SK-N-SH treated with all-trans-retinoic acid at 6 μM for 48 hours (cell line): ENCODE results near the gene POP4.

Source experiments
- ATAC-seq: fragments of 200-7000 bp; cut with Tn5 transposase; 3 replicates; pipeline ENCODE4 v1.9.1; 2020; ENCODE audit warnings: mild to moderate bottlenecking, moderate library complexity
- ARNTL ChIP-seq: fragments of 450-650 bp; formaldehyde crosslinking; IDR thresholded peaks from 2 replicates; pipeline ENCODE4 v1.5.0; 2020; ENCODE audit warnings: low read depth, mild to moderate bottlenecking, moderate library complexity, borderline replicate concordance
- BACH2 ChIP-seq: fragments of 250-450 bp; sonication (Bioruptor Pico); IDR thresholded peaks from 2 replicates; pipeline ENCODE4 v1.9.0; 2021; ENCODE audit warnings: mild to moderate bottlenecking, borderline replicate concordance
- CREB5 ChIP-seq: fragments of 250-450 bp; sonication (Bioruptor Pico); IDR thresholded peaks from 2 replicates; pipeline ENCODE4 v1.5.1; 2020; ENCODE audit warnings: low read depth, mild to moderate bottlenecking, moderate library complexity
- CSDC2 ChIP-seq: fragments of 250-450 bp; sonication (Bioruptor Pico); IDR thresholded peaks from 2 replicates; pipeline ENCODE4 v1.5.0; 2020; ENCODE audit warnings: mild to moderate bottlenecking, moderate library complexity
- CSRNP3 ChIP-seq: fragments of 250-450 bp; sonication (Bioruptor Pico); IDR thresholded peaks from 2 replicates; pipeline ENCODE4 v1.5.1; 2021; ENCODE audit warnings: mild to moderate bottlenecking, moderate library complexity
- ESRRG ChIP-seq: fragments of 250-450 bp; sonication (Bioruptor Pico); IDR thresholded peaks from 2 replicates; pipeline ENCODE4 v1.6.1; 2021; ENCODE audit warnings: mild to moderate bottlenecking
- GLIS3 ChIP-seq: fragments of 250-450 bp; sonication (Bioruptor Pico); IDR thresholded peaks from 2 replicates; pipeline ENCODE4 v1.5.0; 2020; ENCODE audit warnings: mild to moderate bottlenecking, moderate library complexity
- ISL1 ChIP-seq: fragments of 250-450 bp; sonication (Bioruptor Pico); IDR thresholded peaks from 2 replicates; pipeline ENCODE4 v2.1.2; 2022; ENCODE audit warnings: mild to moderate bottlenecking, moderate library complexity
- PATZ1 ChIP-seq: fragments of 250-450 bp; sonication (Bioruptor Pico); IDR thresholded peaks from 2 replicates; pipeline ENCODE4 v1.8.0; 2020; ENCODE audit warnings: mild to moderate bottlenecking, moderate library complexity, borderline replicate concordance
- POU6F1 ChIP-seq: fragments of 250-450 bp; sonication (Bioruptor Pico); IDR thresholded peaks from 2 replicates; pipeline ENCODE4 v1.8.0; 2021; ENCODE audit warnings: low read depth, mild to moderate bottlenecking, moderate library complexity, borderline replicate concordance
- TCF4 ChIP-seq: fragments of 250-450 bp; sonication (Bioruptor Pico); IDR thresholded peaks from 2 replicates; pipeline ENCODE4 v1.8.0; 2021; ENCODE audit warnings: mild to moderate bottlenecking, moderate library complexity, borderline replicate concordance
- TSHZ2 ChIP-seq: fragments of 250-450 bp; sonication (Bioruptor Pico); IDR thresholded peaks from 2 replicates; pipeline ENCODE4 v1.5.0; 2020; ENCODE audit warnings: mild to moderate bottlenecking, moderate library complexity
- ZC3H10 ChIP-seq: fragments of 250-450 bp; sonication (Bioruptor Pico); IDR thresholded peaks from 2 replicates; pipeline ENCODE4 v1.5.1; 2021; ENCODE audit warnings: mild to moderate bottlenecking, moderate library complexity
- ZFP30 ChIP-seq: fragments of 450-650 bp; formaldehyde crosslinking; IDR thresholded peaks from 2 replicates; pipeline ENCODE4 v1.5.0; 2022; ENCODE audit warnings: mild to moderate bottlenecking, moderate library complexity
- ZNF565 ChIP-seq: fragments of 450-650 bp; formaldehyde crosslinking; conservative IDR thresholded peaks from 2 replicates; pipeline ENCODE4 v1.5.0; 2020; ENCODE audit warnings: low read depth, mild to moderate bottlenecking, moderate library complexity
- ZNF70 ChIP-seq: fragments of 450-650 bp; formaldehyde crosslinking; IDR thresholded peaks from 2 replicates; pipeline ENCODE4 v1.5.0; 2020; ENCODE audit warnings: mild to moderate bottlenecking, moderate library complexity
- ZNF8 ChIP-seq: fragments of 450-650 bp; formaldehyde crosslinking; IDR thresholded peaks from 2 replicates; pipeline ENCODE4 v1.5.0; 2020; ENCODE audit warnings: mild to moderate bottlenecking, moderate library complexity

POP4 gene

GRCh38 chr19:29612801-29613595 is 6.9 kb downstream of the POP4 start (continued):
- TF ChIP-seq BACH2 (CRISPR knock-in tag) (no peak), TSHZ2 (CRISPR knock-in tag) (no peak), ZNF70 (CRISPR knock-in tag) (no peak), POU6F1 (CRISPR knock-in tag) (no peak), ESRRG (CRISPR knock-in tag) (no peak)

GRCh38 chr19:29614046-29614445 is 8.0 kb downstream of the POP4 start:
- ATAC-seq = no peak
- TF ChIP-seq CSDC2 (no peak), ZC3H10 (CRISPR knock-in tag) (no peak)

GRCh38 chr19:29614780-29615179 is 8.7 kb downstream of the POP4 start:
- ATAC-seq = no peak
- no peak for TF ChIP-seq ARNTL (CRISPR knock-in tag)
- no peak for TF ChIP-seq CREB5 (CRISPR knock-in tag)
- no peak for TF ChIP-seq GLIS3 (CRISPR knock-in tag)
- no peak for TF ChIP-seq CSRNP3 (CRISPR knock-in tag)
- no peak for TF ChIP-seq ZNF8 (CRISPR knock-in tag)
- TF ChIP-seq TSHZ2 (CRISPR knock-in tag) = no peak
- TF ChIP-seq POU6F1 (CRISPR knock-in tag) = no peak

GRCh38 chr19:29615891-29616425 is 9.9 kb downstream of the POP4 start:
- no peak for ATAC-seq
- TF ChIP-seq POU6F1 (CRISPR knock-in tag) = no peak
- TF ChIP-seq TCF4 (CRISPR knock-in tag) = no peak
- no peak for TF ChIP-seq ZNF565 (CRISPR knock-in tag)
- no peak for TF ChIP-seq ZNF70 (CRISPR knock-in tag)
- TF ChIP-seq ZFP30 = no peak
- no peak for TF ChIP-seq ESRRG (CRISPR knock-in tag)
- TF ChIP-seq PATZ1 (CRISPR knock-in tag) = no peak
- no peak for TF ChIP-seq GLIS3 (CRISPR knock-in tag)
- no peak for TF ChIP-seq ISL1
- TF ChIP-seq ZNF8 (CRISPR knock-in tag) = no peak
